GM19452 (cell line): ENCODE results near the gene VPS4B.
"Not testable (repeated sequence)": the region's sequence is repeated elsewhere in the genome, so short reads cannot be mapped to it uniquely, and the experiment has no call there.

Experiments used
- ATAC-seq: cut with Tn5 transposase; IDR thresholded peaks from one replicate; pipeline ENCODE4 v1.9.1; 2021; ENCODE audit not compliant: unreplicated experiment

Gene VPS4B

GRCh38 chr18:63373161-63373560, 49.1 kb downstream of the VPS4B start:
- ATAC-seq: no peak

- no peak for ATAC-seq
Observed at GRCh38 chr18:63368611-63369010, 53.7 kb downstream of the VPS4B start.

- ATAC-seq: peak; percentile 87
Observed at GRCh38 chr18:63367053-63367953, 55.0 kb downstream of the VPS4B start, which contains the start of gene KDSR. TSS of gene KDSR (minus strand) at chr18:63367206. CDS start at chr18:63367118, 88 bp downstream.

- peak; percentile 30 for ATAC-seq
Observed at GRCh38 chr18:63366213-63367052, 55.8 kb downstream of the VPS4B start.

GRCh38 chr18:63365876-63366212, 56.4 kb downstream of the VPS4B start:
- ATAC-seq: no peak

- no peak for ATAC-seq
Observed at GRCh38 chr18:63363951-63364350, 58.3 kb downstream of the VPS4B start.

GRCh38 chr18:63363420-63363819, 58.9 kb downstream of the VPS4B start:
- not testable (repeated sequence) for ATAC-seq

GRCh38 chr18:63356272-63356896, 65.9 kb downstream of the VPS4B start:
- no peak for ATAC-seq

GRCh38 chr18:63350230-63350629, 72.0 kb downstream of the VPS4B start:
- ATAC-seq: no peak

GRCh38 chr18:63348508-63349136, 73.7 kb downstream of the VPS4B start:
- no peak for ATAC-seq

GRCh38 chr18:63346480-63347183, 75.6 kb downstream of the VPS4B start:
- no peak for ATAC-seq

- no peak for ATAC-seq
Observed at GRCh38 chr18:63346031-63346430, 76.2 kb downstream of the VPS4B start.

- no peak for ATAC-seq
Observed at GRCh38 chr18:63344918-63345317, 77.4 kb downstream of the VPS4B start.

GRCh38 chr18:63344263-63344662, 78.0 kb downstream of the VPS4B start:
- ATAC-seq: no peak

GRCh38 chr18:63342206-63342605, 80.1 kb downstream of the VPS4B start:
- no peak for ATAC-seq

- no peak for ATAC-seq
Observed at GRCh38 chr18:63339920-63340484, 82.3 kb downstream of the VPS4B start.
